GM21447 (cell line): ENCODE results near the gene GTF2IRD1.
A peak's percentile ranks its signal among the peaks of the same experiment; 100 is the strongest.

Source experiments
- ATAC-seq: cut with Tn5 transposase; IDR thresholded peaks from one replicate; pipeline ENCODE4 v1.9.1; 2021; ENCODE audit not compliant: unreplicated experiment

GTF2IRD1 gene

GRCh38 chr7:74586258-74587175 is 132.8 kb downstream of the GTF2IRD1 start:
- no peak for ATAC-seq

GRCh38 chr7:74587435-74588126 is 133.9 kb downstream of the GTF2IRD1 start:
- ATAC-seq: peak; percentile 81

GRCh38 chr7:74590813-74591212 is 137.1 kb downstream of the GTF2IRD1 start:
- ATAC-seq: no peak

- ATAC-seq: no peak
Observed at GRCh38 chr7:74598558-74598957, 144.9 kb downstream of the GTF2IRD1 start.

GRCh38 chr7:74599244-74599643 is 145.5 kb downstream of the GTF2IRD1 start:
- no peak for ATAC-seq

- no peak for ATAC-seq
Observed at GRCh38 chr7:74604326-74605020, 150.8 kb downstream of the GTF2IRD1 start.

GRCh38 chr7:74606101-74606908 is 152.6 kb downstream of the GTF2IRD1 start:
- ATAC-seq: peak; percentile 73

GRCh38 chr7:74606909-74607510 is 153.3 kb downstream of the GTF2IRD1 start:
- ATAC-seq: no peak

GRCh38 chr7:74612015-74612829 is 158.5 kb downstream of the GTF2IRD1 start:
- no peak for ATAC-seq

- no peak for ATAC-seq
Observed at GRCh38 chr7:74615933-74616780, 162.5 kb downstream of the GTF2IRD1 start.

- ATAC-seq: no peak
Observed at GRCh38 chr7:74617180-74617744, 163.6 kb downstream of the GTF2IRD1 start.

- ATAC-seq: no peak
Observed at GRCh38 chr7:74619235-74619860, 165.6 kb downstream of the GTF2IRD1 start.

- ATAC-seq: no peak
Observed at GRCh38 chr7:74622228-74622749, 168.6 kb downstream of the GTF2IRD1 start.

- ATAC-seq: no peak
Observed at GRCh38 chr7:74623135-74623534, 169.4 kb downstream of the GTF2IRD1 start.

GRCh38 chr7:74625446-74625845 is 171.7 kb downstream of the GTF2IRD1 start:
- no peak for ATAC-seq

- ATAC-seq: no peak
Observed at GRCh38 chr7:74627661-74628411, 174.1 kb downstream of the GTF2IRD1 start.

GRCh38 chr7:74632505-74632904 is 178.8 kb downstream of the GTF2IRD1 start:
- no peak for ATAC-seq
